GM19468 (cell line): ENCODE measurements around the gene PLCB1.
"Not testable (repeated sequence)": the region's sequence is repeated elsewhere in the genome, so short reads cannot be mapped to it uniquely, and the experiment has no call there.

Source experiments
- ATAC-seq: cut with Tn5 transposase; IDR thresholded peaks from one replicate; pipeline ENCODE4 v1.9.1; 2021; ENCODE audit warnings: mild to moderate bottlenecking, moderate library complexity, moderate number of reproducible peaks; ENCODE audit not compliant: unreplicated experiment; ENCODE audit errors: extremely low read depth

Gene PLCB1

GRCh38 chr20:8812817-8813216 is 680.8 kb downstream of the PLCB1 start:
- no peak for ATAC-seq

- ATAC-seq: no peak
These were observed 683.1 kb downstream of the PLCB1 start for GRCh38 chr20:8815208-8815607.

GRCh38 chr20:8829256-8829655 is 697.2 kb downstream of the PLCB1 start:
- no peak for ATAC-seq

GRCh38 chr20:8834294-8834693 is 702.2 kb downstream of the PLCB1 start:
- ATAC-seq: not testable (repeated sequence)

GRCh38 chr20:8834851-8835250 is 702.8 kb downstream of the PLCB1 start:
- no peak for ATAC-seq

GRCh38 chr20:8837396-8837795 is 705.3 kb downstream of the PLCB1 start:
- no peak for ATAC-seq

GRCh38 chr20:8842525-8842924 is 710.5 kb downstream of the PLCB1 start:
- ATAC-seq: no peak

- ATAC-seq: no peak
These were observed 712.1 kb downstream of the PLCB1 start for GRCh38 chr20:8844179-8844578.

- ATAC-seq: no peak
These were observed 717.9 kb downstream of the PLCB1 start for GRCh38 chr20:8849990-8850389.

GRCh38 chr20:8851446-8851845 is 719.4 kb downstream of the PLCB1 start:
- ATAC-seq: no peak

- not testable (repeated sequence) for ATAC-seq
These were observed 719.9 kb downstream of the PLCB1 start for GRCh38 chr20:8851919-8852318.

- not testable (repeated sequence) for ATAC-seq
These were observed 721.1 kb downstream of the PLCB1 start for GRCh38 chr20:8853211-8853610.

GRCh38 chr20:8853805-8854338 is 721.8 kb downstream of the PLCB1 start:
- ATAC-seq: no peak

GRCh38 chr20:8854571-8854970 is 722.5 kb downstream of the PLCB1 start:
- ATAC-seq: no peak

GRCh38 chr20:8855315-8855714 is 723.2 kb downstream of the PLCB1 start:
- ATAC-seq: no peak

- ATAC-seq: no peak
These were observed 724.6 kb downstream of the PLCB1 start for GRCh38 chr20:8856668-8857067.

GRCh38 chr20:8858181-8858787 is 726.2 kb downstream of the PLCB1 start:
- ATAC-seq: no peak

GRCh38 chr20:8860011-8860495 is 728.0 kb downstream of the PLCB1 start:
- peak; percentile 88 for ATAC-seq

GRCh38 chr20:8862092-8862491 is 730.0 kb downstream of the PLCB1 start:
- ATAC-seq: no peak

- ATAC-seq: no peak
These were observed 733.6 kb downstream of the PLCB1 start for GRCh38 chr20:8865636-8866035.

- no peak for ATAC-seq
These were observed 735.1 kb downstream of the PLCB1 start for GRCh38 chr20:8867038-8867740.

GRCh38 chr20:8870652-8871051 is 738.6 kb downstream of the PLCB1 start:
- ATAC-seq: no peak
